ENCODE measurements around the gene C10orf95. TPM values are rescaled to one million over a fixed set of nuclear protein-coding genes. Genes with fewer than 3 reads are reported as not detected.

C10orf95 gene
- polyA plus RNA-seq, 1 donor, result 0.30 TPM

DNA sequence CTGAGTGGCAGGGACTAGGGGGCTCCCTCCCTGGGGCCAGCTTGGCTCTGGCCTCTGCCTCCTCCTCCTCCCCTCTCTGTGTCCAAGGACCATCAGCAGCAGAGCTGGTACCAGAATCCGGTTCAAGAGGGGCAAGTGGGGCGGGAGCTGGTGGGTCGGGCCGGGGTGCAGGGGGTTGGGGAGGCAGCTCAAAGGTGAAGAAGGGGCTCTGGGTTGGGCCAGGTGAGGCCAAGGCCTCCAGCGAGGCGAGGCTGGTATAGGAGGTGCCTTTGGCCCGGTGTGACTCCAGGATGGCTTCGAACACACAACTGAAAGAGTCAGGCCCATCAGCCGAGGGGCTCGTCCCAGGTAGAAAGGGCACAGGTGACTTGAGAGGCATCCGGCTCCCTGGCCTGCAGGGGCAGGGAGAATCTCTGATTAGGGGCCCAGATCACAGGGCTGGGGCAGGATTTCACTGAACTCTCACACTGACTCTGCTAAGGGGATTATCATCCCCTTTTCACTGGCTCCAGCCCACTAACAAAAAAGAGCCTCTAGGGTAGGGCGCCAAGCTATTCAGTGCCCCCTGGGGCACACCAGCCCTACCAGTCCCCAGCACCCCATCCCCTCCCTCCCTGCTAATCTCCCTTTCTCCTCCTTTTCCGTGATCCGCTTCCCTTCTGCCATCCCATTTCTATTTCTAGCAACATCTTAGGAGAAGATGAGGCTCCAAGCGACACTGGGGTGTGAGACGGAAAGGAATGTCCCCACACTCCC is 37.4 kb downstream of the C10orf95 start:
- no peak for DNase-seq

DNA sequence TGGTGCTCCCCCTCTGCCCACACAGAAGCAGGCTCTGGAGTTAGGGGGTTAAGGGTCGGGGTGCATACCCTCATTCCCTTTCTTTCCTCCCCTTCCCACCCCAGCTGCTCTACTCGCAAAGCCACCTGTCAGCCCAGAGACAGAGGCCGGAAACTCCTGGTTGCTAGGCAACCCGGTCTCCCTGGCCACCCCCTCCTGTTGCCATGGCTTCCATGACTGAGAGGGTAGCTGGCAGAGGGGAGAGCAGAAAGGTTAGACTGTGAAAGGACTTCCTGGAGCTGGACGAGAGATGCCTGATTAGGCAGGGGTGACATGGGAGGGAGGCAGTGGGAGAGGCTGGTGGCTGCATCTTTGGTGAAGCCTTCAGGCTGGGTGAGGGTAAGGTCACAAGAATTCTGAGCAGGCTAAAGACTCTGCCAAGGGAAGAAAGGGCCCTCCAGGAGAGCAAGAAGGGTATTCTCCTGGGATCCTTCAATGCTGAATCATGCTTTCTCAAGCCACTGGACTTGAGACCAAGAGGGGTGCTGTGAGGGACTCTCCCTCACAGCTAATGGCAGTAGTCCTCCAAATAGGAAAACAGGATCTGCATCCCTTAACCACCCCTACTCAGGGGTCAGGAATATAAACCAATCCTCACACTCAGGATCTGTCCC is 38.2 kb downstream of the C10orf95 start:
- no peak for DNase-seq

DNA sequence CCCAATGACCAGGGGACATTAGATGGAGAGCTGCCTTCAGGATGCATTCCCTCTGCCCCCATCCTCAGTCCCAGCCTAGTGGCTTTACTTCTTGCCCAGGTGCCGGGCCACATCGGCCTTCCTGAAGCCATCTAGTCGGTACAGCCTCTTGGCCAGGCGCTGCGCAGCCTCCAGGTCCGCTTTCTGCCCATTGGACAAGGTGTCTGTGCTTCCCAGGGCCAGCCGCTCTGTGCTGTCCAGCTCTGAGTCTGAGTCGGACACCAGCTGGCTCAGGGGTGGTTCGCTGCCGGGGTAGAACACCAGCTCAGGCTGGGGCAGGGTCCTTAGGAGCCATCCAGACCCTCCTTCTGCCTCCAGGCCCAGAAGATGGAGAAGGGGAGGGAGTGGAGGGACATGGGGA is 39.0 kb downstream of the C10orf95 start:
- no peak for DNase-seq

DNA sequence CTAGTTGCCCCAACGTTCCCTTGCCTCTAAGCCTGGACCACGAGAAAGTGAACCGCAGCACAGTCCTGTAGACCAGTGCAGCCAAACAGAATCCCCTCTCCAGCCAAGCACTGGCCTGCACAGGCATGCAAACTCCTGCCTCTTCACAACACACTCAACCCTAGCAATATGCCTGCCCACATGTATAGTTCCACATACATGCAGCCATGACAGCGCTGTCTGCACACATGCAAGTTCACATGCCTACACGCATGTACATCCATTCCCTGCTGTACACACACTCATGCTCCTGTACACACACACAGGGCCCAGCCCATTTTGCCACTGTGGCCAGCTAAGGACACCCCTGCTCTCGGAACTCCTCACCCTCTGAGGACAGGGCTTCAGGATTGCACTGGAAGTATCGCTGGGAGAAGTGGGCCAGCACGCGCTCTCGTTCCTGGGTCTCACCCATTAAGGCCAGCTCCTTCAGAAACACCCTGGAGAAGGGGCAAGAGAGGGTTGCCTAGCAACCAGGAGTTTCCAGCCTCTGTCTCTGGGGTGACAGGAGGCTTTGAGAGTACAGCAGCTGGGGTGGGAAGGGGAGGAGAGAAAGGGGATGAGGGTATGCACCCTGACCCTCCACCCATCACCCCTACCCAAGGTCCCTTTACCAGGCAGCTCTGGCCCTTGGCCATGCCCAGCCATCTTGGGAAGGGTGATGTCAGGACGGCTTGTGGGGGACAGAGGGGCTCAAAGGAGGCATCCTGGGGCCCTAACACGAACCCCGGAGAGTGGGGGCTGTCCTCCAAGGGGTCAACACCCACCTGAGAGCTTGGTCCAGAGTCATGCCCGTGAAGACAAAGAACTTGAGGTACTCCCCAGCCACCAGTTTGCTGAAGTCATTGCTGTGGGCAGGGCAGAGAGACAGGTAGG is 39.7 kb downstream of the C10orf95 start:
- no peak for DNase-seq

DNA sequence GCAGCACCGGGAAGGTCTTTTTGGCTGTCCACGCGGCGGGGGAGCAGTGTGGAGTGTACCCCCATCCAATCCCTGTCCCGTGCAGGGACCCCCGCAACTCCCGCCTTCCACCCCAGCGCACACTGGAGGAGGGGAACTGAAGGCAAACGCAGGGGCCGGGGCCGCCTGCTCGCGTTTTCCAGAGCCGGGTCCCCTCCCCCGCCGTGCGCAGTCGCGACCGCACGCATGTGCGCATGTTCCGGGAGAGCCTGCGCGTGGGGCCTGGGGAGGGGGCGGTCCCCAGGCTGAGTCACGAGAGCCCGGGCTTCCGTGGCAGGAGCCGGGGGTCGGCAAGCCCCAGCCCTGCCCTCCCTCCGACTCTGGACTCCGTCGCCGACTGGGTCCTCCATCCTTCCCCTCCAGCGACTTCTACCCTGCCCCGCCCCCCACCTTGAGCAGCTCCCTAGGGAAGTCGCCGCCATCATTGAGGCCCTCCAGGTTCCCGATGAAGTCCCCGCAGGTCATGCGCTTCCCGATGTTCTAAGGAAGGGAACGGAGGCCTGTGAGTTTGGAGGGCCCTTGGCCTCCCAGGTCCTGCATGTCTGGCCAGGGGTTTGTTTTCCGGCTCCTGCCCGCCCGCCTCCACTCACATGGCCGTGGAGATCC is 40.8 kb downstream of the C10orf95 start:
- DNase-seq, result peak; percentile 76

DNA sequence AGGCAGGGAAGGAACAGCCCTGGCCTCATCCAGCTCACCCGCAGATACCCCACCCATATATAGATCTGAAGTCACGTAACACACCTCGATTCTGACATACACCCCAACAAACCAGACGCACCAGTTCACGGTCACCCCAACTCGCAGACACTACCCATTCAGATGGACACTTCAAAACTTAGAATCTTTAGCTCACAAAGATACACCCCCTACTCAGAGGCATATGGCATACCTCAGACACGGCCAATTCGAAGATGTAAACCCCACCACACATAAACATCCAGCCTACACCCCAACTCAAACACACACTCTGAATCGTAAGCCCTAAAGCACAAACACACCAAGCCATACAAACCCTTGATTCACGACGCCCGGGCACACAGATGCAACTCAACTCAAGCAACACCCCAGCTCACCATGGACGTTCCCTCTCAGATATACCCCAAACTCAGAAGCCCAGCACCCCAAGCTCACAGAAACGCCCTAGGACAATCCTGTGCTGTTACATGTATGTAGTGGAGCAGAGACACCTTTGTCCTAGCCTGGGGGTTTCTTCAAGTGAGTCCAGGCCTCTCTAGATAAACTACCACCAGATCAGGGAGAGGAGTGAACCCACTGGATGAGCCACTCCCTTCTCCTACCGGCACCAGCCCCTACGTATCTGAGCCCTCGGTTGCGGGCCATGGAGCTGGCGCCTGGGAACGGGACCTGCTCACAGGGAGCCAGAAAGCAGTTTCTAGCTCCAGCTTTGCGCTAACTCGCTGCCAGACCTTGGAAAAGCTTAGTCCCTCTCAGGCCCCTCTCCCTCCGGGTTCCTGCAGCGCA is 41.5 kb downstream of the C10orf95 start:
- DNase-seq, result no peak

DNA sequence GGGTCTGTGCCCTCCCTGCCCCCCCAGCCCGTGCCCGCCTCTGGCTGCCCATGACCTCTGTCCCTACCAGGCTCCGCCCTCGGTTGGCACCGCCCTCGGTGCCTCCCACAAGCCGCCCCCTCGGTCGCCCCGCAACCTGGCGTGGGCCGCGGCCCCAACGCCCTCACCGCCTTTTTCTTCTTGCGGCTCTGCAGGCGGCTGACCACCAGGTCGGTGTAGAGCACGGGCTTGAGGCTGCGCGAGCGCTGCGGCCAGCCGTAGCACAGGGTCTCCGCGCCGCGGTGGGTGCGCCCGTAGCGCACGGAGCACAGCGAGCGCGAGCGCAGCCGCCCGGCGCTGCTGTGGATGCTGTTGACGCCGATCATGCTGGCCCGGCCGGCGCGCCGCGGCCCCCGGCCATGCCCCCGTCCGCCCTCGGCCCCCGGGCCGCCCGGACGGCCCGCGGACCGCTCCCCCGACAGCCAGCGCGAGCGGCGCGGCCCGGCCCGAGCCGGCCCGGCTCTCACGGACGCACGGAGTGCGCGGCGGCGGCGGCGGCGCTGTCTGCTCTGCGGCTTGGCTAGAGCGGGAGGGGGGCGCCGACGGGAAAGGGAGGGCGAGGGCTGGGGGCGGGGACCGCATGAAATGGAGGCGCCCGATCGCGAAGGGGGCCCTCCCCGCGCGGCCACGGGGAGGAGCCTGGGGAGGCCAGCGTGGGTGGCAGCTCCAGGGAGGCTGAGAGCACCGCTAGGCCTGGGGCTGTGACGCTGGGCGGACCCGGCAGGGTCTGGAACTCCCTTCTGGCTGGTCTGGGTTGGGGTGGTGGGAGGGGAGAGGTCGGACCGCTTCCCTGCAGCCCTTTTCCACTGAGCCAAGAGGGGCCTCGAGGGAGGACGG is 42.4 kb downstream of the C10orf95 start:
- peak; percentile 77 for DNase-seq

DNA sequence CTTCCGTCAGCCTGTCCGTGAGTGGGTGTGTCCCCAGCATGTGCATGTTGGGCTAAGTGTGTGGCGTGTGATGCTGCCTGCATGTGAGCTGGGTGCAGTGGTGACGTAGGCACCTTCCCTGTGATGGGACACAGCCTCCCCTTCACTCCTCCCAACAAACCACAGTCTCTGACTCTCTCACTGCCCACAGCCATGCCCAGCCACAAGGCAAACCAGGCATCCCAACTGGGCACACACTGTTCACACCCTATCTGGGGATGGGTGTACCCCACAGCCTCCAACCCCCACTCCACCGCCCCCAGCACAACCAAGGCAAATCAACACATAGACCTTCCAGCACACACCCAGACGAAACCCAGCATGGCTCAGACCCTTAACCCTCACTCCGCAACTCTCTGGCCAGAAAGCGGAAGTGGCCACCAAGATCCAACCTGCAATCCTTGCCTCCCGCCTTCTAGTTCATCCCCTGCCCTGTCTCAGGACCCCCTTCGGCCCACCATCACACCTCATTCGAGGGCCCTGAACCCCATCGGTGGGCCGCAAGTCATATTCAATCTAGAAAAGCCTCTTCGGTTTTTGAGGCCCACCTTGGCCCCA is 43.1 kb downstream of the C10orf95 start:
- no peak for DNase-seq

DNA sequence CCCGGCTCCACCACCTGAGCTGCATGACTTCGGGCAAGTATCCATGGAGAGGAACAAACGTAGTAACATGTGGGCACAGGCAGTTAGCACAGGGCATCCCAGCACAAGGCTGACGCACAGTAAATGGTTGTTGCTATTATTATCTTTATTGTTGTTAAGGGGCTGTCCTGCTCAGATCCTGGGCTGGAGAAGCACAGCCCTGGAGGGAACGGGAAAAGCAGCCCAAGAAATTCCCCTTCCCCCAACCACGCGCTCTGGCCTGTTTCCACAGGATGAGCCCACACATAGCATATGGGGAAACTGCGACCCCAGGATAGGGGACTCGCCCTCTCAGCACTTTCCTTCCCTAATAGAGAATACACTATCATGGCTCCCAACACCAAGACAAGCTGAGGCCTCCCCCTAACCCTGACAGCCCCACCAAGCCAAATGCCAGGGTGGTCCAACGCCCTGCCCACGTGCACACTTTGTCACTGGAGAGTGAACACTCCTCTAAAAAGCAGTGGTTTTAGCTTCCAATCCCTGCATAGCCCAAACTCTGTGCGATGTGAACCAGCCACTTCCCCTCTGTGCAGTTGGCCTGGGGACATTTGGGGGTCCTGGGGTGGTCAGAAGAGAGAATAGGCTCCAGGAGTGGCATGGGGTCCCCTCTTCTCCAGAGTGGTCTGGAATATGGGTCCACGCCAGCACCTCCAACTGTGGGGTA is 43.8 kb downstream of the C10orf95 start:
- no peak for DNase-seq

DNA sequence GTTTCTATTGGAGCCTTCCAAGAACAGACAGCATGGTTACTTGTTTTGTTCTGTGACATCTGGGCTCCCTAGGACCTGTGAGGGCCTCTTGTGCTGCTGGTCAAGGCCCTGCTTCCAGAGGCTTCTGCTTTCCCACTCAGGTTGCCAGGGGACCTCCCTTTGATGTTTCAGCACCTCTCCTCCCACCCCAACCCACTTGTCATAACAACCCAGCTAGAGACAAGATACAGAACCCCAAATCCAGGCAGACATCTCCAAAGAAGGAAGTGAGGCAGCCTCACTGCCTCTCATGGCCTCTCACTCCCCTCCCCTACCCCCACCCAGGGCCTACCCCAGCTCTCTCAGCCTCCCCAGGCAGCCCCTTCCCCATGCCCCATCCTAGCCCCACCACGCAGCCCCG is 44.5 kb downstream of the C10orf95 start:
- DNase-seq, result no peak

DNA sequence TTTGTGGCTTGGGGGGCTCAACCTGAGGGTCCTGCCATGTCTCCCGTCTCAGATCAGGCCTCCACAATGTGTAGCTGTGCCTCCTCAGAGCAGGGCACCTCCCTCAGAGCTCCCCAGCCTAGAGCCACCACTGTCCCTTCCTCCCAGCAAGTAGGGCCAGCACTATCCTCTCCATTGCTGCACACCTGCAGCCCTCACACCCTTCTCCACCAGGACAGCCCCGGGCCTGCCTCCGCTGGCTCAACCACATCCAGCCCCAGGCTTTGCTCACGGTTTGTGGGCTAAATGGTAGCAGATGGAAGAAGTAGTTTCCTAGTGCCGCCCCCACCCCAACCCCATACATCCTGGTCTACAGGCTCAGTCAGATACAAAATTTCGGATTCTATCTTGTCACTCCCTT is 45.7 kb downstream of the C10orf95 start:
- no peak for DNase-seq

DNA sequence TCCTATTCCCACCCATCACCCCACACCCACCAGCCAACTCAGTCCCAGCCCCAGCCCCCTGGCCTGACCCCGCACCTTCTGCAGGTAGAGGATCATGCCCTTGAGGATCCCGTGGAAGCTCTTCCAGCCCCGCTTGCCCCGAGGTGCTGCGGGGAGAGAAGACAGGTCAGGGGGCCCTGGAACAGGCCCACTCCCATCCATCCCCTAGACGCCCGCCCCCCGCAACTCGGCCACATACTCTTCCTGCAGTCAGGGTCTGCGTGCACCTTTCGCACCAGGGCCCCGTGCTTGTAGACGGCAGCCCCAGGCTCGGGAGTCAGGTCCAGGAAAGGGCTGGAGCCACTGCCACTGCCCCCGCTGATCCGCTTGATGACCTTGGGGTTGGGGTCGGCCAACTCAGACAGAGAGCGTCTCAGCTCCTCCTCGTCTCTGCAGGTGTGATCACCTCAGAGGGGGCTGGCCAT is 46.2 kb downstream of the C10orf95 start:
- DNase-seq, result no peak

DNA sequence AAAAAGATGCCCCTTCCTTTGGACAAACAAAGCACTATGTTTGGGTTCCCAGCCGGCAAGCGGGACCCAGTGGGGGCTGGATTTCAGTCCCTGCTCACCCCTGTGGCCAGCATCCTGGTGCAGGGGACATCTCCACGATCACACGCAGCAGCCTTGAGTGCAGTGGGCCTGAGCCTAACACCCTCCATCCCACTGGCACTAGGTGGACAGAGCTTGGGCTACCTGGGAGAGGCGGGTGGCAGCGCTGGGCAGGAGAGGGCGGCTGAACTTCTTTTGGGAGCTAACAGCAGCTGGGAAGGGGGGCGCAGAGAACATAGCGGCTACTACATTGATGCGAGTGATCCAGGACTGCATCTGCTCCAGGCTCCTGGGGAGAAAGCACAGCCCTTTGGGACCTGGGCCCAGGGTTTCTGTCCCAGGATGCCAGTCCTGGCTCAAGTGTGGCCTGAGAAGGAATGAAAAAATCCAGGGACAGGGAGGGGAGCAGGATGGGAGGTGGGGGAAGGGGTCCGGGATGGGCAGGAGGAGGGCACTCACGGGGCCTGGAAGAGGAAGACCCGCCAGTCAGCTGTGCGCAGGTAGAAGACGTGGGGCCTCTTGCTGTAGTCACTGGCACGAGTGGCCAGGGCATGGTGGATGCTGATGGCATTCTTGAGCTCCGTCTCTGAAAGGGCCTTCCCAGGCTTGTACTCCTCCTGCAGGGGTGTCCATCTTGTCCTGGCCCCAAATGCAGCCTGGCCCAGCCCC is 46.8 kb downstream of the C10orf95 start:
- DNase-seq, result no peak

DNA sequence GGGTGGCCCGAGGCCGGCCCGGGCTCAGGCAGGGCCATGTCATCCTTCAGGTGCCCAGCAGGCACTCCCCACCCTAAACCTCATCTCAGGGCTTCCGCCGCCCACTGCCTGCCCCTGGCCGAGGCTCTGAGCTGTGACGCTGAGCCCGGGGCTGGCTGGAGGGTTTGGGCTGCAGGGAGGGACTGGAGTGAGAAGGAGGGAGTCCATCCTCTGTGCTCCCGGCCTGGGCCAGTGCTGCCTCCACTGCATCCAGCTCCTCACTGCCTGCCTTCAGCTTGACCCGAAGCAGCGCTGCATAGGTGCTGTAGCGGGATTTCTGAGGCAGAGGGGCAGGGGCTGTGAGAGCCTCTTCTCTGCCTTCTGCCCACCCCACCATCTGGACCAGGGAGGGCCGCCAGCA is 48.2 kb downstream of the C10orf95 start:
- no peak for DNase-seq

DNA sequence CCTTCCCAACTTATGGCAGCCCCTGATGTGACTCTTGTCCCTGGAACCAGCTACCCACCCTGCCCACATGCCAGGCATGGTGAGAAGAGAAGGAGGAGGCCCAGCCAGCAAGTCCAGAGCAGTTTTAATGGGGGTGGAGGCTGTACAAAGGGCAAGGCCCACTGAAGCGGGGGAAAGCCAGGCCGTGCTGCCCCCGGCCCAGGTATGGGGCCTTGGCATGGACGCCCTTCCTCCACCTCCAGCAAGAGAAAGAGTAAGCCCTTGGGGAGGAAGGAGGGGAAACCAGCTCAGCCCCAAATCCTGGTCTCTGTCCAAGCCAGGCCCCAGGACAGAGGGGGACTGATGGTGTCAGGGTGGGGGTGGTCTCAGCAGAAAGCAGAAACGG is 48.8 kb downstream of the C10orf95 start:
- DNase-seq, result no peak

DNA sequence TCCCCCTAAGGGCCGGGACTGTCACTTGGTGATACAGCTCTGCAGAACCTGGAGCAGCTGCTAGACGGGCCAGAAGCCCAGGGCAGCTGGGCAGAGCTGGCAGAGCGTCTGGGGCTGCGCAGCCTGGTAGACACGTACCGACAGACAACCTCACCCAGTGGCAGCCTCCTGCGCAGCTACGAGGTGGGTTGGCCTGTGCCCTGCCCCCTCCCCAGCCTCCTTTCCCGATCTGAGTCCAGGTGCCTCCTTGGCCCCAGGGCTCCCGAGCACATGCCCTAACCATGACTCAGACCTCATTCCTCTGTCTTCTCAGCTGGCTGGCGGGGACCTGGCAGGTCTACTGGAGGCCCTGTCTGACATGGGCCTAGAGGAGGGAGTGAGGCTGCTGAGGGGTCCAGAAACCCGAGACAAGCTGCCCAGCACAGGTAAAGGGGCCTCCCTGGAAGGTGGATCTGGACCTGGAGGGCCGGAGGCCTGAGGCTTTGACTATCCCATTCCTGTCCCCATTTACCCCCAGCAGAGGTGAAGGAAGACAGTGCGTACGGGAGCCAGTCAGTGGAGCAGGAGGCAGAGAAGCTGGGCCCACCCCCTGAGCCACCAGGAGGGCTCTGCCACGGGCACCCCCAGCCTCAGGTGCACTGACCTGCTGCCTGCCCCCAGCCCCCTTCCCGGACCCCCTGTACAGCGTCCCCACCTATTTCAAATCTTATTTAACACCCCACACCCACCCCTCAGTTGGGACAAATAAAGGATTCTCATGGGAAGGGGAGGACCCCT is 49.4 kb downstream of the C10orf95 start:
- no peak for DNase-seq

DNA sequence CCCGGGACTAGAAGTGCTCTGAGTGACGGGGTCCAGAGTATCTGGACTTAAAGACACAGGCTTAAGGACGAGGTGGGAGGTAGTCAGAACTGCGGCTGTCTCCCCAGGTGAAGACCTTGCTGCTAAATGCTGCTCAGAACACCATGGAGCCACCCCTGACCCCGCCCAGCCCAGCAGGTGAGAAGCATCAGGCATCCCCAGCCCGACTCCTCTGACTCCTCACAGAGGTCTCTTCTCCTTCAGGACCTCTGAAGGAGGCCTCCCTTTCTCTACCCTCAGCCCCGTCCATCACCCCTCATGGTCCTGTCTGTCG is 50.0 kb downstream of the C10orf95 start:
- DNase-seq, result no peak
